GM18858 (cell line): ENCODE data around the gene MTIF2.
"Not testable (repeated sequence)": the region's sequence is repeated elsewhere in the genome, so short reads cannot be mapped to it uniquely, and the experiment has no call there.

Experiments used
- ATAC-seq: cut with Tn5 transposase; IDR thresholded peaks from one replicate; pipeline ENCODE4 v1.9.1; 2021; ENCODE audit not compliant: unreplicated experiment

The MTIF2 gene

DNA sequence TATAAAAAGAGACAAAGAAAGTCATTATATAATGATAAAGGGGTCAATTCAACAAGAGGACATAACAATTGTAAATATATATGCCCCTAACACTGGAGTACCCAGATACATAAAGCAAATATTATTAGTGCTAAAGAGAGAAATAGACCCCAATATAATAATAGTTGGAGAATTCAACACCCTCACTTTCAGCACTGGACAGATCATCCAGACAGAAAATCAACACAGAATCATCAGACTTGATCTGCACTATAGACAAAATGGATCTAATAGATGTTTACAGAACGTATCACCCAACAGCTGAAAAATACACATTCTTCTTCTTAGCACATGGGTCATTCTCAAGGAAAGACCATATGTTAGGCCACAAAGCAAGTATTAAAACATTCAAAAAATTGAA, 68.6 kb downstream of the MTIF2 start:
- no peak for ATAC-seq

DNA sequence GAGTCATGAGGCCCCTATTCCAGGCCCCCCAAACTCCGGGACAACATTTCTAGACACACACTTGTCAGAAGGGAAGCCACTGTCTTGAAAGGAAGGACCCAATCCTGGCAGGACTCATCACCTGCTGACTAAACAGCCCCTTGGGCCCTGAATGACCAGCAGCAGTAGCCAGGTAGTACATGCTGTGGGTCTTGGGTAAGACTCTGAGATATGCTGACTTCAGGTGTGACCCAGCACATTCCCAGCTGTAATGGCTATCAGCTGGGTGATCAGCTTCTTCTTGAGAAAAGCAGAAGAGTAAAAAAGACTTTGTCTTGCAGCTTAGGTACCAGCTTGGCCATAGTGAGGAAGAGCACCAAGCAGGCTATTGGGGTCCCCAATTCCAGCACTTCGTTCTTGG, 72.5 kb downstream of the MTIF2 start:
- ATAC-seq = no peak

DNA sequence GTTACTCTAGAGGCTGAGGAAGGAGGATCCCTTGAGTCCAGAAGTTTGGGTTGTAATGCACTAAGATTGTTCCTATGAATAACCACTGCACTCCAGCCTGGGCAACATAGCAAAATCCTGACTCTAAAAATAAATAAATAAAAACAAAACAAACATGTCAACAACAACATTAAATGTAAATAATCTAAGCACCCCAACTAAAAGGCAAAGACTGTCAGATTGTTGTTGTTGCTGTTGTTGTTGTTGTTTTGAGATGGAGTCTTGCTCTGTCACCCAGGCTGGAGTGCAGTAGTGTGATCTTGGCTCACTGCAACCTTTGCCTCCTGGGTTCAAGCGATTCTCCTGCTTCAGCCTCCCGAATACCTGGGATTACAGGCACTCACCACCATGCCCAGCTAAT, 77.1 kb downstream of the MTIF2 start:
- ATAC-seq = not testable (repeated sequence)

DNA sequence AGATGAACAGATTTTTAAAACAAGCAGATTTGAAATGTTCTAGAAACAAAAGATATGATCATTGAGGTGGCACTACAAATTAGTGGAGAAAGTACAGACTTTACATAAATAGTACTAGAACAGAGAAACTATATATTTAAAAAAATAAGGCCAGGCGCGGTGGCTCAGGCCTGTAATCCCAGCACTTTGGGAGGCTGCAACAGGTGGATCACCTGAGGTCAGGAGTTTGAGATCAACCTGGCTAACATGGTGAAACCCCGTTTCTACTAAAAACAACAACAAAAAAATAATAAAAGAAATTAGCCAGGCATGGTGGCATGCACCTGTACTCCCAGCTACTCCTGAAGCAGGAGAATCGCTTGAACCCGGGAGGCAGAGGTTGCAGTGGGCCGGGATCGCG, 82.2 kb downstream of the MTIF2 start:
- ATAC-seq = not testable (repeated sequence)
